GM12878 (cell line): ENCODE data around the gene IL10. TPM values are rescaled to one million over a fixed set of nuclear protein-coding genes. Genes with fewer than 3 reads are reported as not detected.
A peak's percentile ranks its signal among the peaks of the same experiment; 100 is the strongest.

Source experiments
- ATAC-seq: fragments of 200-7000 bp; cut with Tn5 transposase; 3 replicates; pipeline ENCODE4 v1.9.1; 2020; ENCODE audit warnings: mild to moderate bottlenecking, moderate library complexity
- BruUV-seq: library from RNA; stranded (reverse); fragments of 400-500 nt; replicated peaks from 2 replicates; lab custom pipeline; 2021; lab: Mats Ljungman, UMichigan
- CTCF ChIA-PET: fragments of 300-600 bp; sonication (Branson Sonifier 250); formaldehyde crosslinking; extraction: SDS; loops from one replicate; lab custom pipeline; 2021; ENCODE audit warnings: inconsistent platforms; lab: Yijun Ruan, JAX
- POLR2A ChIA-PET: fragments of 350-600 bp; formaldehyde crosslinking; extraction: SDS; loops from one replicate; lab custom pipeline; 2021; ENCODE audit warnings: inconsistent platforms; lab: Charles Lee
- RAD21 ChIA-PET: fragments of 300-600 bp; sonication (Branson Sonifier 250); formaldehyde crosslinking; loops from one replicate; lab custom pipeline; 2023; ENCODE audit warnings: antibody characterized with exemption; ENCODE audit not compliant: unreplicated experiment; lab: Charles Lee
- SMC1A ChIA-PET: fragments of 300-600 bp; sonication (Branson Sonifier 250); formaldehyde crosslinking; loops from one replicate; lab custom pipeline; 2023; ENCODE audit not compliant: unreplicated experiment, uncharacterized antibody; lab: Charles Lee
- DNase-seq: peaks from one replicate; pipeline ENCODE4 v3.0.0-alpha.2; 2011; ENCODE audit warnings: low read depth, low spot score
- FAIRE-seq: peaks from 3 replicates; lab custom pipeline; 2011; peaks lifted over from hg19 to GRCh38; lab: Jason Lieb, UNC
- H2AFZ ChIP-seq: 2 replicates; pipeline ENCODE4 v1.6.0; 2011; ENCODE audit warnings: low read depth, low read length, control low read depth; ENCODE audit not compliant: control insufficient read depth
- H3K27ac ChIP-seq: 2 replicates; pipeline ENCODE4 v1.5.1; 2011; ENCODE audit warnings: control low read depth; ENCODE audit not compliant: control insufficient read depth, insufficient read depth
- H3K27me3 ChIP-seq, 2 experiments: replicated peaks in 1 of 2; 2 replicates each; pipeline versions ENCODE4 v1.6.0 to v1.6.1; 2011; ENCODE audit warnings: low read length in 1 of 2; ENCODE audit not compliant: control insufficient read depth in 2 of 2, insufficient read depth in 2 of 2
- H3K36me3 ChIP-seq, 2 experiments: 2 replicates each; pipeline ENCODE4 v1.5.1; 2011; ENCODE audit warnings: low read length in 1 of 2; ENCODE audit not compliant: control insufficient read depth in 2 of 2, insufficient read depth in 2 of 2
- H3K4me1 ChIP-seq: 2 replicates; pipeline ENCODE4 v1.6.1; 2011; ENCODE audit warnings: mild to moderate bottlenecking, low read length, moderate library complexity, mixed read lengths; ENCODE audit not compliant: control insufficient read depth, insufficient read depth
- H3K4me2 ChIP-seq: 2 replicates; pipeline ENCODE4 v1.6.0; 2011; ENCODE audit warnings: control low read depth; ENCODE audit not compliant: control insufficient read depth, insufficient read depth
- H3K4me3 ChIP-seq: fragments of 200-600 bp; sonication (generic); 2 replicates; pipeline ENCODE4 v1.5.1; 2016
- H3K79me2 ChIP-seq: 2 replicates; pipeline ENCODE4 v1.6.0; 2011; ENCODE audit warnings: low read length; ENCODE audit not compliant: control insufficient read depth, insufficient read depth
- H3K9ac ChIP-seq: 2 replicates; pipeline ENCODE4 v1.8.0; 2011; ENCODE audit warnings: low read length, control low read depth, mixed read lengths; ENCODE audit not compliant: control insufficient read depth, insufficient read depth
- H3K9me3 ChIP-seq: replicated peaks from 3 replicates; pipeline ENCODE4 v1.5.1; 2011; ENCODE audit warnings: mild to moderate bottlenecking, low read length; ENCODE audit not compliant: control insufficient read depth, insufficient read depth
- H4K20me1 ChIP-seq: 2 replicates; pipeline ENCODE4 v1.6.0; 2011; ENCODE audit not compliant: control insufficient read depth, insufficient read depth
- ASH2L ChIP-seq: fragments of 300-600, 200-600 bp; sonication (generic); IDR thresholded peaks from 2 replicates; pipeline ENCODE4 v1.6.1; 2017; ENCODE audit warnings: low read depth, mild to moderate bottlenecking, borderline replicate concordance
- DPF2 ChIP-seq: fragments of 450-650 bp; IDR thresholded peaks from 2 replicates; pipeline ENCODE4 v1.6.1; 2017; ENCODE audit warnings: mild to moderate bottlenecking
- IKZF2 ChIP-seq, 2 experiments: fragments of 450-650 bp; IDR thresholded peaks; 2 replicates each; pipeline ENCODE4 v1.6.1; 2017; ENCODE audit warnings: mild to moderate bottlenecking in 2 of 2, moderate library complexity in 2 of 2
- KAT2A ChIP-seq: conservative IDR thresholded peaks from 2 replicates; pipeline ENCODE4 v1.6.1; 2011; ENCODE audit warnings: low read depth, low read length; ENCODE audit not compliant: control insufficient read depth
- POLR2AphosphoS5 ChIP-seq: IDR thresholded peaks from 2 replicates; pipeline ENCODE4 v1.6.1; 2011; ENCODE audit warnings: mild to moderate bottlenecking, low read length, inconsistent platforms
- RAD51 ChIP-seq: fragments of 450-650 bp; IDR thresholded peaks from 2 replicates; pipeline ENCODE4 v1.6.1; 2016; ENCODE audit warnings: moderate library complexity, mild to moderate bottlenecking, inconsistent platforms
- SP1 ChIP-seq: IDR thresholded peaks from one replicate; pipeline ENCODE4 v1.6.1; 2011; ENCODE audit warnings: low read depth, low read length
- TCF12 ChIP-seq: IDR thresholded peaks from 2 replicates; pipeline ENCODE4 v1.6.1; 2011; ENCODE audit warnings: low read depth, mild to moderate bottlenecking, low read length
- WGBS: methylation state at CpG from one replicate; pipeline ENCODE4 v1.1.6; 2016; ENCODE audit warnings: low lambda C conversion rate; ENCODE audit not compliant: insufficient replicate concordance, insufficient coverage; ENCODE audit errors: missing lambda C conversion rate; 5-methylcytosine and 5-hydroxymethylcytosine counted together
- in situ Hi-C: fragments of 300-500 bp; cut with MboI; formaldehyde crosslinking; loops from 9 replicates; pipeline ENCODE4 v1.14.3; 2018; ENCODE audit warnings: mixed read lengths
- intact Hi-C: fragments of 100-400 bp; cut with micrococcal nuclease; formaldehyde crosslinking; loops from one replicate; pipeline ENCODE4 v1.14.2; 2022; ENCODE audit not compliant: unreplicated experiment
- polyA plus RNA-seq, 11 experiments: library from polyadenylated mRNA; depleted of rRNA in 4 of 11; unstranded in 6 of 11; stranded (reverse) in 5 of 11; fragments of >200 nt; fragmentation: Nextera tagmentation in 4 of 11; fragmentation: Illumina TruSeq in 1 of 11; extraction: Ambion mirVana in 4 of 11; extraction: Trizol in 1 of 11; gene quantifications; 1 replicate in 1 of 11; 2 replicates in 10 of 11; pipeline versions ENCODE4 v1.2.1 to v1.2.3, GENCODE V29; 2011 to 2016; ENCODE audit warnings: inconsistent platforms in 2 of 11, missing spikeins in 2 of 11, low read depth in 1 of 11
- total RNA-seq, 4 experiments: library from RNA; depleted of rRNA in 3 of 4; stranded (reverse); fragments of >200 nt in 3 of 4; fragmentation: Illumina TruSeq in 1 of 4; extraction: Trizol in 1 of 4; gene quantifications; 2 replicates each; pipeline versions ENCODE4 v1.2.1 to v1.2.3, GENCODE V29; 2013 to 2021
- TF ChIP-seq, protein P1 (sequence below): fragments of 450-650 bp; IDR thresholded peaks from 2 replicates; pipeline ENCODE4 v1.6.1; 2018; ENCODE audit warnings: borderline replicate concordance, mild to moderate bottlenecking; ENCODE audit not compliant: partially characterized antibody
- TF ChIP-seq, protein P2 (sequence below): fragments of 450-650 bp; IDR thresholded peaks from 2 replicates; pipeline ENCODE4 v1.6.1; 2016; ENCODE audit warnings: mild to moderate bottlenecking

The IL10 gene
- total and polyA plus RNA-seq, 10 of the 15 experiments (the other 5 are each of a cell fraction or from before 2014, with no cell fraction given) = 0.34 to 5.0 (median 1.1) TPM

GRCh38 chr1:206785182-206785765, 13.0 kb upstream of the IL10 start:
- H3K36me3 ChIP-seq = no peaks in the 10 kb centered on the region
- DNase-seq = no peak
- H2AFZ ChIP-seq = no peak overlapping the region
- H3K9me3 ChIP-seq = no peaks in the 10 kb centered on the region
- ChIA-PET SMC1A (interaction anchor here (1.1 to 18.3 kb wide), 10 partner anchors 9 to 69 kb away, joined by 3 to 410 read pairs (median 11); partner anchors contain the start of genes IL10 and IL19), POLR2A (interaction anchor here (1.3 to 13.9 kb wide), 2 partner anchors 9 to 15 kb away, joined by 7 to 283 read pairs; partner anchors contain the start of genes IL10 and IL19), CTCF (interaction anchor here (1.0 to 14.2 kb wide), 8 partner anchors 9 to 148 kb away, joined by 3 to 221 read pairs (median 7); partner anchors contain the start of genes IL10 and IL19), RAD21 (interaction anchor here (0.6 to 13.8 kb wide), 6 partner anchors 10 to 283 kb away, joined by 3 to 363 read pairs (median 9); partner anchors contain the start of genes IL10 and IL19)
- no peaks in the 10 kb centered on the region for H4K20me1 ChIP-seq
- no peak for TF ChIP-seq KAT2A
- no peak for FAIRE-seq
- H3K27ac ChIP-seq = peak overlapping the region; percentile 85
- in situ Hi-C loops (loop anchor here (10.0 kb wide), 1 partner anchor 730 kb away; the partner anchor contains the start of gene RHEX), intact Hi-C loops (no loop called here)
- peaks cover 52% of the 10 kb centered on the region for H3K4me1 ChIP-seq
- H3K27me3 ChIP-seq = no peaks in the 10 kb centered on the region
- H3K79me2 ChIP-seq = peaks cover 10% of the 10 kb centered on the region
- peak overlapping the region; percentile 49; the same call in 1 of the 2 replicates for H3K9ac ChIP-seq
- no peak for ATAC-seq
- peak overlapping the region; percentile 67 for H3K4me2 ChIP-seq
- no TSS peak for BruUV-seq
- WGBS = 95% methylated on average over 4 of the region's 4 CpGs
- H3K4me3 ChIP-seq = peak overlapping the region; percentile 38; the same call in 1 of the 2 replicates

DNA sequence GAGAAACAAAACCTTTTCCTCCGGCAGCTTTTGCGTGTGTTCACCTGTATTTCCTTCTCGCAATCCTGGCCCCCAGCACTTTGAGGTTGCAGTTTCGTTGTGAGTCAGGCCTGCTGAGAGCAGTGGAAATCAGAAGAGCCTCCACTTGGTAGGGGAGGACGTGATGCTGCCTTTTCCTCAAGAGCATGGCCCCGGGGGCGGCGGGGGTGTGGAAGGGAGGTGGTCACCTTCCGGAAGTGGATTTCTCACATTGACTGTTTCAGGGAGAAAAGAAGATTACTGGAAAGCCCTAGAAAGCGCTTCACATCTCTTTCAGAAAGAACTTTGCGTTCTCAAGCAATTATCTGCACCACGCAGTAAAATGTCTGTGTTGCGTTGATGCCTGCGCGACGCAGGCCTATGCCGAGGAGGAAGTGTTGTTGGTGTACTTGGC, 12.2 kb upstream of the IL10 start:
- Histone ChIP-seq H4K20me1 (no peaks in the 10 kb centered on the region), H3K27me3 (no peaks in the 10 kb centered on the region), H3K4me2 (peak overlapping the region; percentile 67), H3K9me3 (no peaks in the 10 kb centered on the region), H3K4me3 (peak overlapping the region; percentile 38; the same call in 1 of the 2 replicates), H3K4me1 (peaks cover 49% of the 10 kb centered on the region), H3K36me3 (no peaks in the 10 kb centered on the region), H3K79me2 (peaks cover 10% of the 10 kb centered on the region), H3K9ac (peak overlapping the region; percentile 49; the same call in 1 of the 2 replicates), H3K27ac (peak overlapping the region; percentile 85), H2AFZ (no peak overlapping the region)
- ChIA-PET POLR2A (interaction anchor here (1.2 to 13.9 kb wide), 5 partner anchors 8 to 44 kb away, joined by 4 to 283 read pairs (median 6); partner anchors contain the start of genes IL10 and IL19), RAD21 (interaction anchor here (0.9 to 13.8 kb wide), 8 partner anchors 8 to 121 kb away, joined by 3 to 363 read pairs (median 6); partner anchors contain the start of genes IL10 and IL19), CTCF (interaction anchor here (1.0 to 14.2 kb wide), 9 partner anchors 8 to 121 kb away, joined by 4 to 221 read pairs (median 5); partner anchors contain the start of genes IL10 and IL19), SMC1A (interaction anchor here (1.0 to 18.3 kb wide), 11 partner anchors 10 to 137 kb away, joined by 3 to 410 read pairs (median 6); partner anchors contain the start of genes FCMR, IL10 and IL19)
- peak; percentile 80 for FAIRE-seq
- no TSS peak for BruUV-seq
- 1% methylated on average over 17 of the region's 17 CpGs for WGBS
- intact Hi-C loops (loop anchor here (1.0 kb wide), 3 partner anchors 14 to 45 kb away; partner anchors contain the start of gene IL19), in situ Hi-C loops (loop anchor here (10.0 kb wide), 1 partner anchor 730 kb away; the partner anchor contains the start of gene RHEX)
- no peak for DNase-seq
- peak; percentile 81 for ATAC-seq
- TF ChIP-seq POLR2AphosphoS5 (no peak), DPF2 (peak; percentile 96), IKZF2 (IDR thresholded peaks at IDR 0.05) (peak; percentile 98 to 99), SP1 (peak; percentile 59), RAD51 (no peak), TCF12 (0 out of 2 replicates have a peak, but pooled peaks have one; percentile 52), ASH2L (no peak)
- TF ChIP-seq, protein P1, sequence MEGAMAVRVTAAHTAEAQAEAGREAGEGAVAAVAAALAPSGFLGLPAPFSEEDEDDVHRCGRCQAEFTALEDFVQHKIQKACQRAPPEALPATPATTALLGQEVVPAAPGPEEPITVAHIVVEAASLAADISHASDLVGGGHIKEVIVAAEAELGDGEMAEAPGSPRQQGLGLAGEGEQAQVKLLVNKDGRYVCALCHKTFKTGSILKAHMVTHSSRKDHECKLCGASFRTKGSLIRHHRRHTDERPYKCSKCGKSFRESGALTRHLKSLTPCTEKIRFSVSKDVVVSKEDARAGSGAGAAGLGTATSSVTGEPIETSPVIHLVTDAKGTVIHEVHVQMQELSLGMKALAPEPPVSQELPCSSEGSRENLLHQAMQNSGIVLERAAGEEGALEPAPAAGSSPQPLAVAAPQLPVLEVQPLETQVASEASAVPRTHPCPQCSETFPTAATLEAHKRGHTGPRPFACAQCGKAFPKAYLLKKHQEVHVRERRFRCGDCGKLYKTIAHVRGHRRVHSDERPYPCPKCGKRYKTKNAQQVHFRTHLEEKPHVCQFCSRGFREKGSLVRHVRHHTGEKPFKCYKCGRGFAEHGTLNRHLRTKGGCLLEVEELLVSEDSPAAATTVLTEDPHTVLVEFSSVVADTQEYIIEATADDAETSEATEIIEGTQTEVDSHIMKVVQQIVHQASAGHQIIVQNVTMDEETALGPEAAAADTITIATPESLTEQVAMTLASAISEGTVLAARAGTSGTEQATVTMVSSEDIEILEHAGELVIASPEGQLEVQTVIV = no peak
- TF ChIP-seq, protein P2, sequence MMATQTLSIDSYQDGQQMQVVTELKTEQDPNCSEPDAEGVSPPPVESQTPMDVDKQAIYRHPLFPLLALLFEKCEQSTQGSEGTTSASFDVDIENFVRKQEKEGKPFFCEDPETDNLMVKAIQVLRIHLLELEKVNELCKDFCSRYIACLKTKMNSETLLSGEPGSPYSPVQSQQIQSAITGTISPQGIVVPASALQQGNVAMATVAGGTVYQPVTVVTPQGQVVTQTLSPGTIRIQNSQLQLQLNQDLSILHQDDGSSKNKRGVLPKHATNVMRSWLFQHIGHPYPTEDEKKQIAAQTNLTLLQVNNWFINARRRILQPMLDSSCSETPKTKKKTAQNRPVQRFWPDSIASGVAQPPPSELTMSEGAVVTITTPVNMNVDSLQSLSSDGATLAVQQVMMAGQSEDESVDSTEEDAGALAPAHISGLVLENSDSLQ = peak; percentile 16; the same call in 1 of the 2 replicates
